ENCODE results near the gene ARR3. TPM values are rescaled to one million over a fixed set of nuclear protein-coding genes. Genes with fewer than 3 reads are reported as not detected.

Gene ARR3
- total RNA-seq, 1 experiment from 2014 or later, result not detected

- Histone ChIP-seq H3K9me3 (ENCODE audit: low read depth, low read length, poor library complexity, severe bottlenecking) (no peaks in the 10 kb centered on the region), H3K4me3 (ENCODE audit: low read depth, low read length, poor library complexity, severe bottlenecking) (no peak overlapping the region), H3K27ac (ENCODE audit: low read depth, low read length, poor library complexity, severe bottlenecking) (no peak overlapping the region), H3K27me3 (replicated peaks; ENCODE audit: insufficient read depth, low read depth, low read length, poor library complexity) (peaks cover 9% of the 10 kb centered on the region), H3K4me1 (ENCODE audit: insufficient read depth, low read length, poor library complexity, severe bottlenecking) (no peaks in the 10 kb centered on the region), H3K36me3 (ENCODE audit: insufficient read depth, low read length, poor library complexity, severe bottlenecking) (no peaks in the 10 kb centered on the region)
- intact Hi-C loops (cut with micrococcal nuclease; ENCODE audit: unreplicated experiment), result no loop called here
- DNase-seq (ENCODE audit: low spot score), result no peak
- ChIA-PET POLR2A (ENCODE audit: low non-redundant PET) (no interaction called here), CTCF (no interaction called here)
- BruUV-seq (replicated peaks), result no TSS peak
- TF ChIP-seq CTCF (conservative IDR thresholded peaks at IDR 0.05; ENCODE audit: low read depth, low read length) (no peak), EZH2 (IDR thresholded peaks at IDR 0.05; ENCODE audit: borderline replicate concordance, low read depth, low read length, poor library complexity, severe bottlenecking) (no peak)
These were observed 20.9 kb upstream of the ARR3 start for GRCh38 chrX:70247252-70247651.

GRCh38 chrX:70252491-70252890 is 15.6 kb upstream of the ARR3 start:
- intact Hi-C loops (cut with micrococcal nuclease; ENCODE audit: unreplicated experiment), result no loop called here
- TF ChIP-seq EZH2 (IDR thresholded peaks at IDR 0.05; ENCODE audit: borderline replicate concordance, low read depth, low read length, poor library complexity, severe bottlenecking), result no peak
- TF ChIP-seq CTCF (conservative IDR thresholded peaks at IDR 0.05; ENCODE audit: low read depth, low read length), result no peak
- POLR2A ChIA-PET (ENCODE audit: low non-redundant PET), result no interaction called here
- Histone ChIP-seq H3K4me3 (ENCODE audit: low read depth, low read length, poor library complexity, severe bottlenecking) (no peak overlapping the region), H3K4me1 (ENCODE audit: insufficient read depth, low read length, poor library complexity, severe bottlenecking) (no peaks in the 10 kb centered on the region), H3K36me3 (ENCODE audit: insufficient read depth, low read length, poor library complexity, severe bottlenecking) (no peaks in the 10 kb centered on the region), H3K27me3 (replicated peaks; ENCODE audit: insufficient read depth, low read depth, low read length, poor library complexity) (peaks cover 5% of the 10 kb centered on the region), H3K27ac (ENCODE audit: low read depth, low read length, poor library complexity, severe bottlenecking) (no peak overlapping the region), H3K9me3 (ENCODE audit: low read depth, low read length, poor library complexity, severe bottlenecking) (no peaks in the 10 kb centered on the region)
- CTCF ChIA-PET, result no interaction called here
- DNase-seq (ENCODE audit: low spot score), result no peak
- BruUV-seq (replicated peaks), result no TSS peak

GRCh38 chrX:70253377-70254062 is 14.6 kb upstream of the ARR3 start:
- no peaks in the 10 kb centered on the region for H3K9me3 ChIP-seq (ENCODE audit: low read depth, low read length, poor library complexity, severe bottlenecking)
- POLR2A ChIA-PET (ENCODE audit: low non-redundant PET), result interaction anchor here (0.6 kb wide), 1 partner anchor 594 kb away, joined by 3 read pairs; no protein-coding TSS in a partner anchor
- H3K4me1 ChIP-seq (ENCODE audit: insufficient read depth, low read length, poor library complexity, severe bottlenecking), result no peaks in the 10 kb centered on the region
- no peak overlapping the region for H3K27ac ChIP-seq (ENCODE audit: low read depth, low read length, poor library complexity, severe bottlenecking)
- BruUV-seq (replicated peaks), result no TSS peak
- H3K36me3 ChIP-seq (ENCODE audit: insufficient read depth, low read length, poor library complexity, severe bottlenecking), result no peaks in the 10 kb centered on the region
- no peak overlapping the region for H3K4me3 ChIP-seq (ENCODE audit: low read depth, low read length, poor library complexity, severe bottlenecking)
- intact Hi-C loops (cut with micrococcal nuclease; ENCODE audit: unreplicated experiment), result no loop called here
- DNase-seq (ENCODE audit: low spot score), result no peak
- no peak for TF ChIP-seq CTCF (conservative IDR thresholded peaks at IDR 0.05; ENCODE audit: low read depth, low read length)
- H3K27me3 ChIP-seq (replicated peaks; ENCODE audit: insufficient read depth, low read depth, low read length, poor library complexity), result peaks cover 5% of the 10 kb centered on the region
- CTCF ChIA-PET, result no interaction called here

Data from A673 (cell line).